B cell (primary cell): ENCODE data around the gene PDAP1. TPM values are rescaled to one million over a fixed set of nuclear protein-coding genes. Genes with fewer than 3 reads are reported as not detected.

Experiments
- ATAC-seq: fragments of 200-7000 bp; cut with Tn5 transposase; one replicate; pipeline ENCODE4 v1.10.0; 2021; ENCODE audit warnings: low read depth, mild to moderate bottlenecking, moderate number of reproducible peaks, moderate library complexity
- CTCF ChIA-PET: fragments of 350-600 bp; sonication (Branson Sonifier 250); formaldehyde crosslinking; loops from one replicate; lab custom pipeline; 2021; ENCODE audit warnings: antibody characterized with exemption, inconsistent platforms; lab: Charles Lee
- POLR2A ChIA-PET: fragments of 350-600 bp; sonication (Branson Sonifier 250); formaldehyde crosslinking; loops from one replicate; lab custom pipeline; 2021; ENCODE audit warnings: antibody characterized with exemption; lab: Charles Lee
- DNase-seq: peaks from one replicate; pipeline ENCODE4 v3.0.0; 2013
- H2AFZ ChIP-seq: 2 replicates; pipeline ENCODE4 v1.6.1; 2012; ENCODE audit warnings: mild to moderate bottlenecking, low read depth, low read length; ENCODE audit not compliant: insufficient read depth, poor library complexity, severe bottlenecking
- H3K27ac ChIP-seq, 2 donors: 1 replicate in 1 of 2; 2 replicates in 1 of 2; pipeline ENCODE4 v1.5.1; 2012 to 2013; ENCODE audit warnings: low read length in 2 of 2, mild to moderate bottlenecking in 2 of 2, moderate library complexity in 1 of 2
- H3K27me3 ChIP-seq, 4 experiments: fragments of 200-600 bp in 1 of 4; sonication (generic) in 1 of 4; replicated peaks in 1 of 4; 1 replicate in 2 of 4; 2 replicates in 2 of 4; pipeline versions ENCODE4 v1.6.1 to v1.7.0; 2013 to 2016; ENCODE audit warnings: low read length in 3 of 4, mild to moderate bottlenecking in 2 of 4, mixed read lengths in 1 of 4, moderate library complexity in 1 of 4; ENCODE audit not compliant: insufficient read depth in 4 of 4, control insufficient read depth in 3 of 4; ENCODE audit errors: control extremely low read depth in 1 of 4
- H3K36me3 ChIP-seq, 2 experiments: replicated peaks in 1 of 2; 1 replicate in 1 of 2; 2 replicates in 1 of 2; pipeline versions ENCODE4 v1.6.1 to v1.7.1; 2013; ENCODE audit warnings: low read length in 1 of 2; ENCODE audit not compliant: insufficient read depth in 2 of 2, control insufficient read depth in 1 of 2; ENCODE audit errors: control extremely low read depth in 1 of 2, extremely low read depth in 1 of 2
- H3K4me1 ChIP-seq, 2 donors: fragments of 200-600 bp in 1 of 2; sonication (generic) in 1 of 2; 1 replicate in 1 of 2; 2 replicates in 1 of 2; pipeline versions ENCODE4 v1.5.1 to v1.6.1; 2013 to 2017; ENCODE audit warnings: low read length in 2 of 2; ENCODE audit not compliant: control insufficient read depth in 2 of 2, insufficient read depth in 2 of 2
- H3K4me2 ChIP-seq: replicated peaks from 2 replicates; pipeline ENCODE3; 2012; ENCODE audit warnings: mild to moderate bottlenecking, low read depth, low read length; ENCODE audit not compliant: poor library complexity, severe bottlenecking
- H3K4me3 ChIP-seq, 5 experiments: fragments of 200-600 bp in 1 of 5; sonication (generic) in 1 of 5; 1 replicate in 3 of 5; 2 replicates in 2 of 5; pipeline versions ENCODE4 v1.5.1 to v1.7.0; 2011 to 2016; ENCODE audit warnings: low read length in 4 of 5, mild to moderate bottlenecking in 4 of 5, low read depth in 2 of 5, control low read depth in 1 of 5, moderate library complexity in 1 of 5; ENCODE audit not compliant: insufficient read depth in 1 of 5; ENCODE audit errors: control extremely low read depth in 1 of 5, extremely low read depth in 1 of 5
- H3K79me2 ChIP-seq: fragments of 200-600 bp; sonication (generic); one replicate; pipeline ENCODE4 v1.6.0; 2016; ENCODE audit warnings: low read length; ENCODE audit not compliant: control insufficient read depth, insufficient read depth
- H3K9ac ChIP-seq: fragments of 200-600 bp; sonication (generic); 2 replicates; pipeline ENCODE4 v1.6.1; 2017; ENCODE audit warnings: mild to moderate bottlenecking, low read length, moderate library complexity
- H3K9me3 ChIP-seq, 3 donors: one replicate each; pipeline versions ENCODE4 v1.6.1 to v1.7.1; 2013; ENCODE audit warnings: low read length in 2 of 3; ENCODE audit not compliant: control insufficient read depth in 2 of 3, insufficient read depth in 1 of 3; ENCODE audit errors: control extremely low read depth in 1 of 3
- H4K20me1 ChIP-seq: 2 replicates; pipeline ENCODE4 v1.6.0; 2012; ENCODE audit warnings: mild to moderate bottlenecking, low read length; ENCODE audit not compliant: insufficient read depth, control insufficient read depth, poor library complexity, severe bottlenecking
- H3K27ac Mint-ChIP-seq: one replicate; pipeline ENCODE4 v1.8.0; 2021; ENCODE audit warnings: mixed read lengths
- H3K27me3 Mint-ChIP-seq: one replicate; pipeline ENCODE4 v1.8.0; 2021; ENCODE audit warnings: mixed read lengths
- H3K4me1 Mint-ChIP-seq: one replicate; pipeline ENCODE4 v1.8.0; 2021; ENCODE audit warnings: mixed read lengths
- H3K4me3 Mint-ChIP-seq: one replicate; pipeline ENCODE4 v1.8.0; 2021; ENCODE audit warnings: mixed read lengths
- H3K9me3 Mint-ChIP-seq: one replicate; pipeline ENCODE4 v1.8.0; 2022; ENCODE audit warnings: mixed read lengths; ENCODE audit not compliant: insufficient read depth
- EZH2 ChIP-seq: IDR thresholded peaks from 2 replicates; pipeline ENCODE4 v1.6.1; 2012; ENCODE audit warnings: borderline replicate concordance, low read depth, mild to moderate bottlenecking, moderate library complexity, low read length; ENCODE audit not compliant: insufficient read depth, poor library complexity, severe bottlenecking
- WGBS: methylation state at CpG from one replicate; pipeline ENCODE4 v1.1.5; 2013; ENCODE audit warnings: missing lambda C conversion rate; ENCODE audit not compliant: insufficient coverage; 5-methylcytosine and 5-hydroxymethylcytosine counted together
- intact Hi-C: fragments of 100-400 bp; cut with micrococcal nuclease; formaldehyde crosslinking; loops from one replicate; pipeline ENCODE4 v1.10.0; 2022
- polyA plus RNA-seq: library from polyadenylated mRNA; depleted of rRNA; stranded (reverse); fragments of >200 nt; gene quantifications from 2 replicates; pipeline ENCODE4 v1.2.3, GENCODE V29; 2012
- total RNA-seq, 2 donors: library from RNA; stranded (reverse); fragments of 120-200 nt in 1 of 2; gene quantifications; 1 replicate in 1 of 2; 2 replicates in 1 of 2; pipeline versions ENCODE4 v1.2.3 to v1.2.4, GENCODE V29; 2013 to 2022
- TF ChIP-seq, protein P1 (sequence below): fragments of 200-600 bp; IDR thresholded peaks from one replicate; pipeline ENCODE4 v1.8.0; 2022; ENCODE audit warnings: antibody characterized with exemption, mild to moderate bottlenecking

The PDAP1 gene
- total and polyA plus RNA-seq, 2 donors (not counting 1 experiment from before 2014, with no cell fraction given) = 19.2 to 60.4 TPM

- CTCF ChIA-PET = interaction anchor here (1.4 kb wide), 1 partner anchor 21 kb away, joined by 4 read pairs; no protein-coding TSS in a partner anchor
- Histone ChIP-seq H3K4me2 (no peak overlapping the region), H3K27ac (peak overlapping the region; percentile 35 to 79), H3K9me3 (no peaks in the 10 kb centered on the region), H3K4me3 (no peak overlapping the region), H3K36me3 (peaks cover 0 to 34% of the 10 kb centered on the region in 2 experiments), H3K4me1 (peaks cover 42 to 70% of the 10 kb centered on the region in 2 donors), H2AFZ (no peak overlapping the region), H4K20me1 (peaks cover 68% of the 10 kb centered on the region), H3K9ac (no peak overlapping the region), H3K79me2 (peaks cover 79% of the 10 kb centered on the region), H3K27me3 (no peaks in the 10 kb centered on the region)
- H3K27me3 Mint-ChIP-seq = no peaks in the 10 kb centered on the region
- 90% methylated on average over 9 of the region's 10 CpGs for WGBS
- peak overlapping the region; percentile 73 for H3K27ac Mint-ChIP-seq
- H3K4me1 Mint-ChIP-seq = peaks cover 49% of the 10 kb centered on the region
- ATAC-seq (no peak), DNase-seq (no peak)
- intact Hi-C loops = no loop called here
- H3K4me3 Mint-ChIP-seq = no peak overlapping the region
- POLR2A ChIA-PET = no interaction called here
- TF ChIP-seq, protein P1, sequence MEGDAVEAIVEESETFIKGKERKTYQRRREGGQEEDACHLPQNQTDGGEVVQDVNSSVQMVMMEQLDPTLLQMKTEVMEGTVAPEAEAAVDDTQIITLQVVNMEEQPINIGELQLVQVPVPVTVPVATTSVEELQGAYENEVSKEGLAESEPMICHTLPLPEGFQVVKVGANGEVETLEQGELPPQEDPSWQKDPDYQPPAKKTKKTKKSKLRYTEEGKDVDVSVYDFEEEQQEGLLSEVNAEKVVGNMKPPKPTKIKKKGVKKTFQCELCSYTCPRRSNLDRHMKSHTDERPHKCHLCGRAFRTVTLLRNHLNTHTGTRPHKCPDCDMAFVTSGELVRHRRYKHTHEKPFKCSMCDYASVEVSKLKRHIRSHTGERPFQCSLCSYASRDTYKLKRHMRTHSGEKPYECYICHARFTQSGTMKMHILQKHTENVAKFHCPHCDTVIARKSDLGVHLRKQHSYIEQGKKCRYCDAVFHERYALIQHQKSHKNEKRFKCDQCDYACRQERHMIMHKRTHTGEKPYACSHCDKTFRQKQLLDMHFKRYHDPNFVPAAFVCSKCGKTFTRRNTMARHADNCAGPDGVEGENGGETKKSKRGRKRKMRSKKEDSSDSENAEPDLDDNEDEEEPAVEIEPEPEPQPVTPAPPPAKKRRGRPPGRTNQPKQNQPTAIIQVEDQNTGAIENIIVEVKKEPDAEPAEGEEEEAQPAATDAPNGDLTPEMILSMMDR = no peak
- no peak for TF ChIP-seq EZH2
- H3K9me3 Mint-ChIP-seq = no peaks in the 10 kb centered on the region
These were observed 25.2 kb downstream of the PDAP1 start for GRCh38 chr7:99383203-99383602.

GRCh38 chr7:99381664-99382075 lies 26.7 kb downstream of the PDAP1 start:
- Mint-ChIP-seq H3K9me3 (no peaks in the 10 kb centered on the region), H3K4me3 (peak overlapping the region; percentile 90), H3K4me1 (peaks cover 53% of the 10 kb centered on the region), H3K27ac (peak overlapping the region; percentile 92), H3K27me3 (no peaks in the 10 kb centered on the region)
- ATAC-seq (no peak), DNase-seq (no peak)
- H4K20me1 ChIP-seq = peaks cover 71% of the 10 kb centered on the region
- peak overlapping the region in 1 of 5 experiments; percentile 72 for H3K4me3 ChIP-seq
- H3K9ac ChIP-seq = peak overlapping the region; percentile 68
- no peak overlapping the region for H2AFZ ChIP-seq
- H3K4me2 ChIP-seq = peak overlapping the region; percentile 96
- TF ChIP-seq, protein P1 = no peak
- no peak for TF ChIP-seq EZH2
- no peaks in the 10 kb centered on the region for H3K9me3 ChIP-seq
- H3K4me1 ChIP-seq = peaks cover 56 to 85% of the 10 kb centered on the region in 2 donors
- H3K79me2 ChIP-seq = peaks cover 79% of the 10 kb centered on the region
- no peaks in the 10 kb centered on the region for H3K27me3 ChIP-seq
- intact Hi-C loops = loop anchor here (1.0 kb wide), 1 partner anchor 12 kb away; no protein-coding TSS in a partner anchor
- CTCF ChIA-PET = no interaction called here
- POLR2A ChIA-PET = interaction anchor here (0.7 kb wide), 2 partner anchors 11 to 12 kb away, joined by 6 to 9 read pairs; no protein-coding TSS in a partner anchor
- peaks cover 0 to 33% of the 10 kb centered on the region in 2 experiments for H3K36me3 ChIP-seq
- WGBS = 87% methylated on average over 7 of the region's 7 CpGs
- peak overlapping the region; percentile 94 to 96 for H3K27ac ChIP-seq
